A172 (cell line): ENCODE data around the gene FAM120B. TPM values are rescaled to one million over a fixed set of nuclear protein-coding genes. Genes with fewer than 3 reads are reported as not detected.

Experiments used
- DNase-seq: peaks from one replicate; pipeline ENCODE4 v3.0.0-alpha.2; 2015; ENCODE audit warnings: low spot score
- total RNA-seq: library from RNA; depleted of rRNA; stranded (reverse); fragments of >200 nt; shearing (Covaris generic); gene quantifications from 2 replicates; pipeline ENCODE4 v1.2.3, GENCODE V29; 2014

FAM120B gene
- total RNA-seq, 1 experiment from 2014 or later: 6.1 TPM

DNA sequence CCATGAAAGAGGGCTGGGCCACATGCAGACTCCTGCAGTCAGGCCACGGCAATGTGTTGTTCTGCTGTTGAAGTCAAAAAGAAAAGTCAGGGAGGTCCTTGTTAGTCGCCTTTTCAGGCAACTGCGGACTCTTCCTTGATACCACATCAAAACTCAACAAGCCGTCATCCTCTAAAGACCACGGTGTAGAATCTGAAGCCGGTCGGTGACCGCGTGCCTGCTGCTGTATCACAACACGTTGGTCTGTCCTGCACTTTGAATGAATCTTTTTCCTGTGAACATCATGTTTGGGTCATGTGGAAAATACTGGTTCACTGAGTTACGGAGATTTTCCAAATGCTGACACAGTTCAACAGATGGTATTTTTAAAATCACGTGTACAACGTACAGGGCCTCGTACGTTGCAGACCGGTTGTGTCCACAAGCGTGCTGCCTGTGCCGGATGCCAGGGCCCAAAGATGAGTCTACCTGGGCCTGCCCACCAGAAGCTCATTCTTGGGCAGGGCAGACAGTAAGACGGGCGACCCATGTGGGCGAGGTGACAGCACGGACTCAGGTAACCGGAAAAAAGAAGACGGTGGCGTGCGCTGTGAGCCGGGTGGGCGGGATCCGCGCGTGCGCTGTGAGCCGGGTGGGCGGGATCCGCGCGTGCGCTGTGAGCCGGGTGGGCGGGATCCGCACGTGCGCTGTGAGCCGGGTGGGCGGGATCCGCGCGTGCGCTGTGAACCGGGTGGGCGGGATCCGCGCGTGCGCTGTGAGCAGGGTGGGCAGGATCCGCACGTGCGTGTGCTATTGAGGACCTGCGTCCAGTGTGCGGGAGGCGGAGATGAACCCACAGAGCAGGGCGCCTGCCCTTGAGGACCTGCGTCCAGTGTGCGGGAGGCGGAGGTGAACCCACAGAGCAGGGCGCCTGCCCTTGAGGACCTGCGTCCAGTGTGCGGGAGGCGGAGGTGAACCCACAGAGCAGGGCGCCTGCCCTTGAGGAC is 114.5 kb downstream of the FAM120B start:
- DNase-seq: no peak

DNA sequence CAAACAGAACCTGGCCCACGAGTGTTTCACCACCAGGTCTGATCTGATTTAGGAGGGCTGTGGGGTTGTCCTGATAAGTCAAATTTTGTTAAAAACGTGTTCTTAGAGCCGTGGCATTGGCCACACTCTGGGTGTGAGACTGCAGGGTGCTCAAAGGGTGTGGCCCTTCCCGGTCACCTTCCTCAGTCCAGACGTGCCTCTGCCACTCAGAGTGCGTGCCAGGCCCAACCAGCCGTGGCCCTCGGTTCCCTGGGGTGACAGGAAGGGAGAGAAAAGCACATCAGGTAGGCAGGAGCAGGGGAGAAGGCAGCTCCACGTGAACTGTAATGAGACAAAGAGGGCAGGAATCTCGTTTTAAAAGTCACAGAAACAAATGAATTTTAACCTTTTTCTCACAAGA is 115.4 kb downstream of the FAM120B start:
- DNase-seq: no peak

DNA sequence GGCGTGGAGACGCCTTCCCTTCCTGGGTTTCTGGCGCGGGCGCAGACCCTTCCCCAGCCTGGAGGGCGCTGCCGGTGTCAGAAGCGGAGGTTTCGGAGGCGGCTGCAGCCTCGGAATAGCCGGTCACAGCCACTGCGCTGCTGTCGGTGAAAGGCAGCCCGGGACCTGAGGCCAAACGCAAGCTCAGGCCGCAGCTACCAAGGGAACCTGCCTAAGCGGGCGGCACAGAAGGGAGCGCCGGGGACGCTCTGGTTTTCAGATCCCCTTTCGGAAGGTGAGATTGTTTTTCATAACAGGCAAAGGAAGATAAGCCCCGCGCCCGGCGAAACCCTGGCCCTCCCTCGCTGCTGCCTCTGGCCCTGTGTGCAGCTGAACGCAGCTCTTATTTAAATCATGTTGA is 116.5 kb downstream of the FAM120B start:
- no peak for DNase-seq

DNA sequence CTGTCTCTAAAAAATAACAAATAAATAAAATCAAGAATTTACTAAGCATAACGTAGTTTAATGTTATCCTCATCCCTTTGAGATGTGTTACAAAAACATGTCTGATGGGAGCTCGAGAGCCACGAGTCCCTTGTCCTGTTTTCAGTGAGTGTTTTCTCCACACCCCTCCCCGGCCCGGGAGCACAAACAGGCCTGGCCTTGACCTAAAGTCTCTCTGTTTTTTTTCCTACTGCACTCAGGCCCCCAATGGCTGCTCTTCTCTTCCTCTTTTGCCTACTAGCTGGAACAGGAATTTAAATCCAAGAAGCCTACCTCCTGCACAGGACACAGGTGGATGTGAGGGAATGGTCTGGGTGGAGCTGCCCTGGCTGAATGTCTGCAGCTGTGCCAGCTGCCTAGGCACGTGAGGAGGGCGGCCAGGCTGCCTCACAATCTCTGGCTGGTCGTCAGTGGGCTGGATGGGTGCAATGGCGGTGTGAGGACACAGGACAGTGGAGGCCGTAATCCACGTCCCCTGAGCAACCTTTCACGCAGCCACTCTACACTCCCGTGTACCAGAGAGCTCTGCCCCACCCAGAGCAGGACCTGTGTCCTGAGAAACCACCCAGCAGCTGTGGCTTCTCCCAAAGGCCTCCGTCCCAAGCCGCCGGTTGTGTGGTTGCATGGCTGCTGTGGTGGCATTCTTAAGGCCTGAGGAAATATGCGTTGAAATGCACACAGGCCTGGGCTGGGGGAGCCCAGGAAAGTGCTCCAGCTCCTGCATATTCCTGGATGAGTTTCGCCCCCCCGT is 117.5 kb downstream of the FAM120B start:
- DNase-seq: no peak

DNA sequence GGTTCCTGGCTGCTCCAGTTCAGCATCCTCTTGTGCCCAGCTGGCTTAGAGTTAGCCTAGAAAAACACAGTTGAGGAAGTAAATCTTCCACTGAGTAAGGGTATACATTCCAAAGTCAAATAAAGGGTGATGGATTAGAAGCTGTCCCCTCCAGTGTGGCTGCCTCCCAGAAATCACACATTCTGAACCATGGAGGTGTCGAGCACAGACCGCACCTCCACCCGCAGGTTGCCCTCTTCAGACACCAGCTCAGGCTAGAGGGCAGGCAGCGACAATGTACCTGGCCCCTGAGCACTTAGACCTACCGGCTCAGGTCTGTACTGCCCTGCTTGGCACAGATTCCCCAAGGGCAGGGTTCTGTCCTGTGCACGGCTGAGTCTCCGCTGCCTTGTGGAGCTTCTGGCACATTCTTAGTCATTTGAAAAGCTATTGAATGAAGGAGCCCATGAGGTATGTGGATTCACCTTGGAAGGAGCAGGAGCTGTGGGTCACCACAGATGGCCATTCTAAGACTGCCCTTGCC is 118.1 kb downstream of the FAM120B start:
- no peak for DNase-seq

DNA sequence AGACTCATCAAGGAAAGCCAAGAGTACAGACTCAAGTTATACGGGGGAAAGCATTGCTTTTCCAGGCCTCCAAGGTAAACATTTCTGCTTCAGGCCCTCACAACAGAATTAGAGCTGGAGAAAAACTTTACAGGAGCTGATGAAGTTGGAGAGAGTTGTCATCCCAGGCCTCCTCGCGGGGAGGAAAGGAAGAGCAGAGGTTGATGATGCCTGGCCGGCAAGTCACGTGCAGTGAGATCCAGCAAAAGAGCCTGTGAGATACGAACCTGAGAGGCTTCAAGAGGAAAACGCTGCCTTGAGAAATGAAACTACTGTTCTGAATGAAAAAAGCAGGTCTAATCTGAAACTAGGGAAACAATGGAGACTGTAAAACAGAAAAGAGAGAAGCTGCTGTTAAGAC is 122.9 kb downstream of the FAM120B start:
- no peak for DNase-seq

DNA sequence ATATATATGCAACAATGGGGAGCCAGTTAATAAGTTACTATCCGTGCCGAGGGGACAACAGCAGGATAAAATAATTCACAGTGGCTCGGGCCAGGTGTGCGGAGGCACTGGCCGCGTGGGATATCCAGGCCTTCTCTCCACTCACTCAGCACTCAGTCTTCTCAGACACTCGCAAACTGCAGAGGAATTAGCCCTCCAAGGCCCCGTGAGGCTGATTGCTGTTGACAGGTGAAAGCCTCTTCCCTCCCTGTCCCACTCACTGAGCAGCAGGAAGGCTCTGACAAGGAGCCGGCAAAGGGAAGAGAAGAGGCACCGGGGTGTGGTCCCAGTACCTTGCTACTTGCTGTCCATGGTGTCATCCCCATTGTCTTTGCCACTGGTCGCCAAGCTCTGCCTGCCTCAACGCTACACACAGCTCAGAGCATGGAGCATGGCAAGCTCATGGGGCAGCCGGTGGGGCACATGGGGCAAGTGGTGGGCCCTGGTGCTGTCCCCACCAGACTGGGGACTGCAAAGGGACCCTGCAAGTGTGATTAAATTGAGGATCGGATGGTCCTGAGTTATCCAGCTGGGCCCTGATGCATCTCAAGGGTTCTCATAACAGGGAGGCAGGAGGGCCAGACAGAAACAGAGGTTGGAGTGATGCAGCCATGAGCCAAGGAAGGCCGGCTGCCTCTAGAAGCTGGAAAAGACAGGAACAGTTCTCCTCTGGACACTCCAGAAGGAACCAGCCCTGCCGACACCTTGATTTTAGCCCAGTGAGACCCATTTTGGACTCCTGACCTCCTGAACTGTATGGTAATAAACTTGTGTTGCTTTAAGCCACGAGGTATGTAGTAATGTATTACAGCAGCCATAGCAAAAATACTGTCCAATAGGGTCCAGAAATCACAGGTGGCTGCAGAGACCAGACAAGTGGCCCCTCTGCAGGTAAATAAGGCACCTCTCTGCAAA is 126.9 kb downstream of the FAM120B start:
- DNase-seq: no peak

DNA sequence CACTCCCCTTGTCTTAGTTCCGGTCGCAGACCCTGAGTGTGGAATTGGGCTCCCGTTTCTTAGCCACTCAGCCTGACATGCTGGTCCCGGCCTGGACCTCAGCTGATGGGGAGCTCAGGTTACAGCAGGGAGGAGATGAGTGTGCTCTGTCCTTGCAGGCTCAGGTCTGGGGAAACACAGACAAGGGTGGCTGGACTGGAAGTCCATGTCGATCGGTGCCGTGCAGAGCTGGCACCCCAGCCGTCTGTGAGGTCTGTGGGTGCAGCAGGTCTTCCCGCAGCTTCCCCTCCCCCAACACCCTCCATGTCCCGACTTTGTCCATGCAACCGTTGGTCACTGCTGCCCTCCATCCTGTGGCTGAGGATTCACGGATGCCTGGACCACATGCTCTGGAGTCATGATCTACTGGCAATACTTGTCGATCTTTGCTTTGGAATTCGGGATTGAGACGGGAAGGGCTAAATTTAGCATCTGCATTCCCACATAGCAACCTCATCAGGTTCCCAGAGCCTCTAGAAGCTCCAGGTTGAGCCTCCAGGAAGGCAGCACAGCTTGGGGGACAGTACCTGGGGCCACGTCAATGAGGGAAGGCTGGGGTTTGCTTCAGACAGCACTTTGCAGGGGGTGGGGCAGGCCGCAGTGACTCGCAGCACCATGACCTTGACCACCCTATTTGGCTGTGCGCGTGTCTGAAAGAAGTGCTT is 127.7 kb downstream of the FAM120B start:
- DNase-seq: no peak

DNA sequence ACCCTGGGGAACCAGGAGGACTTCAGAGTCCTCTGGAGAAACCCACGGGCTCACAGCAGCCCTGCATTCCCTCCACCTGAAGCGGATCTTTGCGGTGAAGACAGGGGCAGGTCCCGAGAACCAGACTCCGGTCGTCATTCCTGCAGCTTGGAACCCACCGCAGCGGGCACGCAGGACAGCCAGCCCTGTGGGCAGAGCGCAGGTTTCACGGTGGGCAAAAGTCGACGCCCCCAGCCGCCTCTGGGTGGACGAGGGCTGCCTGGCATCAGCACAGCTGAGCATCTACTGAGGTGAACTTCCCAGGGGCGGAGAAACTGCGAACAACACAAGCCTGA is 128.2 kb downstream of the FAM120B start:
- DNase-seq: no peak

DNA sequence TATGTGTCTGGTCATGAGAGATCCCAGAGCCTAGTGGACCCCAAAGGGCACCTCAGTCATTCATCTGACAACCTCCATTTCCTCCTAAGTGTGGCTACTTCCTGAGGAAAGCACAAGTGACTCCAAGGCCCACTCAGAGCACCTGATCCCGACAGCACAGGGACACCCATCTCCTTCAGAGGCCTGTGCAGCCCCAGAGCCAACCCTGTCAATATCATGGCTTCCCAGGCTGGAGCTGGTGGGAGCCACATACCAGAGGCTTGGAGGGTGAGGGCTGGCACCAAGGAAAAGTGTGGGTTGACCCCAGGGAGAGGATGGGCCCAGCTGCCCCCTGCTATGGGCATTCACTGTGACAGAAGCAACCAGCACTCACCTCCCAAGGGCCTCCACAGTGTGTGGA is 129.2 kb downstream of the FAM120B start:
- DNase-seq: no peak

DNA sequence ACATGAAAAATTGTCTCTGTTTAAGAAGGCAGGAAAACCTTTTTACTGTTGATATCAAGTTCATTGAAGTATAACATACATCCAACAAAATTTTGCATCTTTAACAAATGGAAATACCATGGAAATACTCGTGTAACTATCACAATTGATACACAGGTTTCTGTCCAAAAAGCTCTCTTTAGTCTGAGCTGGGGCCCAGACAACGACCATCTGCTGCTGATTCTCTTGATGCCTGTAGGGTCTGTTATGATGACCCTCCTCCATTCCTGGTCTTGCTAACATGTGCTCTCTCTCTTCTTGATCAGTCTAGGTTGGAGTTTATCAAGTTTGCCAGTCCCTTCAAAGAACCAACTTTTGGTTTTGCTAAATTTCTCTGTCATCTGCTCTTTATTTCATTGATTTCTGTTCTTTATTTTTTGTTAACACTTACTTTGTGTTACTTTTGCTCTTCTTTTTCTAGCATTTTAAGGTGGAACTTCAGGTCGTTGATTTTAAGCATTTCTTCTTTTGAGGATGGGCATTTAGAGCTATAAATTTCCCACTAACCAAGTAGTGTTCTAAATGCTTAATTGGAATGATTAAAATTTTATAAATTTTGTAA is 129.8 kb downstream of the FAM120B start:
- DNase-seq: no peak

DNA sequence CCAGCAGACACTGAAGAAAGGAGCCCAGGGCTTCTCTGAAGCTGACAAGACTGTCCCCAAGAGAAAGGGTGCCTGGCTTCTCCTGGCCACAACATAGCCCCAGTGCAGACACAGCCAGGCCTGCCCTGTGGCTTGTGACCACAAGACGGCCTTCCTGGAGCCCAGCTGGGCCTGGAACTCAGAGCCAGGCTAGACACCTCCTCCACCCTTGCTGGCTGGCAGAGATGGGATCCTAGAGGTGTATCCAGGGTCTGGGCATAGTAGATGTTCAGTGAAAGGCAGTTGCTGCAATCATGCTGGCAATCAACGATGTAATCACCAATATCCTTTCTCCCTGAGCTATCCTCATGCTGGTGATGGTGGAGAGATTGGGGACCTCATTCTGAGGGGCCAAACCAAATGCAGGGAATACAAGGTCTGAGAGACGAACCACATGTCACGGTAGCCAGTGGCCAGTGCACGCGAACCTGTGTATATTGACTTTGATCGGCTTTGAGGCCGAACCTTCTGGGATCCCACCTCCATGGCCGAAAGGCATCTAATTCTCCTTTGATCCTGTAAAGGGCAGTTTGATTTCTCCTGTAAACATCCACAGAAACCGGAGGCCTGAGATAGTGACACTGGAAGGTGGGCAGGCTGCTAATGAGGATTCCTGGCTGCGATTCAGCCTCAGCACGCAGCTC is 131.3 kb downstream of the FAM120B start:
- peak; percentile 37 for DNase-seq

DNA sequence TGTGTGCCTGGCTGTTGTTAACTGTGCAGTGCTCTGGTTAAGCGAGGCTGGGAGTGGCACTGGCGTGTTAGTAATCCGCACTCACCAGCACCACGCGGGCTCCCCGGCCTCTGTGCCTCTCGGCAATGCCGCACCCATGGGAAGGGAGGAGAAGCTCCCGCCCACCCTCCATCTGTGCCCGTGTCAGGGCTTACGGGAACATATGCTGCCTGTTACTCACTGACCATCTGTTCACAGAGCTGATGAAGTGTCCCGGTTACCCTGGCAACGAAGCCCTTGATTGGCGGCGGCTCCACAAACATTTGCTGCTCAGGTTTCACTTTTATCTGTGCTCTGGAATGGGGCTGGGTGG is 131.8 kb downstream of the FAM120B start:
- peak; percentile 97 for DNase-seq

DNA sequence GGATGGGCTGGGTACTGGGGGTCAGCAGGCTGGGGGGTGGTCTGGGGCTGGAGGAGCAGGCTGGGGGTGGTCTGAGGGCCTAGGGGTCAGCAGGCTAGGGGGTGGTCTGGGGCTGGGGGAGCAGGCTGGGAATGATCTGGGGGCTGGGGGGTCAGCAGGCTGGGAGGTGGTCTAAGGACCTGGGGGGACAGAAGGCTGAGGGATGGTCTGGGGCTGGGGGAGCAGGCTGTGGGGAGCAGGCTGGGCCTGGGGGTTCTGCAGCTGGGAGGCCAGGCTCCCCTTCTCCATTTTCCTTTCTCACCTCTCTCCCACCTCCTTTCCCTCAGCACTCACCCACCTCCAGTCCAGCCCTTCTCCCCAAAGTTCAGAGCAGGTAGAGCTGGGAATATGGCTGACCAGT is 132.3 kb downstream of the FAM120B start:
- DNase-seq: no peak

DNA sequence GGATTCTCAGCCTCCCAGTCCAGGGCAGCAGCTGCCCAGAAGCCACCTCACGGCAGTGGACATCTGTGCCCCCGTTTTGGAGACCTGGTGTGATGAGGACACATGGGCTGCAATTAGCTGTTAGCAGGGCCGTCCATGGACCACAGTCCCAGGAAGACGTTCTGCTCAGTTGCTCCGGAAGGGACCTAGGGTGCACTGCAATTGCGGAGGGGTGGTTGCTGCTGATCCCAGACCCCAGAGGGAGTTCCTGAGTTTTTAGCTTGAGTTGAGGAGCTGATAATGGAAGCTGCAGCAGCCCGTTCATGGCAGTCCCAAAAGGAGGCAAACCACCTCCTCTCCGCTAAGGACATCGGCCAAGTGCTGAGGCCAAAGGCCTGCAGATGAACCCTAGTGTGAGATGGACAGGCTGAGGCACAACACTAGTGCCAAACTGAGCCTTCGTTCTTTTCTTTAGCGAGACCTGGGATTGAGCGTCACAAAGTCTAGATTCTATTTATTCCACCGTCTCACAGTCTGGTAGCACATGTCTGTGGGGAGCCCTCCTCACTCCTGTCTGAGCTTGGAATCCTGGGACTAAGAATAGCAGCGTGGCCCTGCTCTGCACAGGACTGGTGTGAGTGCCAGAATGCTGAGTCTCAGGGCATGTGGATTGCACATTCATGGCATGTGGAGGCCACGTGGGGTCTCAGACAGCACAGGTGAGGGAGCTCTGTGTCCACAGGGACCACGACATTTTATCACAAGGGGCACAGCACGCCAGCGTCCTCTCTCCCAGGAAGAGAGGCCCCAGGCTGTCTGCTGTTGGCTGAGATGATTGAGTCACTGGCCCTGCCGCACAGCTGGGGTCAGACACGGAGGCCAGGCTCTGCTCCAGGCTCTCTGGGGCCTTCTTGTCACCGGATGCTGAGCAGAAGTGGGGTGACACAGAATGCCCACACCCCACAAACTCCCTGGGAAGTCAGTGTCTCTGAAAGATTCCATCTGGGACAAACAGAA is 133.1 kb downstream of the FAM120B start:
- peak; percentile 18 for DNase-seq

DNA sequence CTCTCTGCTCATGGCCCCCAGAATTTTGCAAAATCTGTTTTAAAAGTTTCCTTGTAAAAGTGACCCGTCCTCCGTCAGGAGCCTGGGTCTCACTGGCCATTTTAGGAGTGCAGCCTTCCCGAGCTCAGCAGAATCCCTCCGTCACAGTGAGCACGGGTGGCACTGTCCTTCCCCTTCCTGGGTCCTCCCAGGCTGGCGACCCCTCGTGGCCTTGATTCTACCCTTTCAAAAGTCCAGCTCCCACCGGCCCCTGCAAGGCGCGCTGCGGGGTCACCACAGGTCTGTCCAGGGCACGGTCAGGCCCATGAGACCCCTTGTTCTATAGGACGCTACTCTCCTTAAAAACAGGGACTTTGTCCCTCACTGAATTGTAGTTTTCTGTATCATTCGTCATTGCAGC is 133.9 kb downstream of the FAM120B start:
- DNase-seq: no peak

DNA sequence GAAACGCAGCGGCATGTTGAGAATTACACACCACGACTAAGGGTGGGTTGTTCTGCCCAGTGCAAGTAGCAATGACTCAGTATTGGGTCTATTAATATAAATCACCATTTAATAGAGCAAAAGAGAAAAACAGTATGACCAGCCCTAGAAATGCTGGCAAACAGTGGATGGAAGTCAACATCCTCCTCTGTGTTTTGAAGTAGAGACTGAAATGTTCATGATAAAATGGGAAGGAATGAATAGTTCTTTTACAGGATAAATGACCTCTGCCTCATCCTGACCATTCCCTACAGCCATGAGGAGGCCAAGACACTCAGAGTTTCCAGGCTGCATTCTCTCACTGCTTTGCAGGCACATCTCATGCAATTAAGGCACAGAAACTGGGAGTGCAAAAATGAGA is 134.8 kb downstream of the FAM120B start:
- DNase-seq: no peak

DNA sequence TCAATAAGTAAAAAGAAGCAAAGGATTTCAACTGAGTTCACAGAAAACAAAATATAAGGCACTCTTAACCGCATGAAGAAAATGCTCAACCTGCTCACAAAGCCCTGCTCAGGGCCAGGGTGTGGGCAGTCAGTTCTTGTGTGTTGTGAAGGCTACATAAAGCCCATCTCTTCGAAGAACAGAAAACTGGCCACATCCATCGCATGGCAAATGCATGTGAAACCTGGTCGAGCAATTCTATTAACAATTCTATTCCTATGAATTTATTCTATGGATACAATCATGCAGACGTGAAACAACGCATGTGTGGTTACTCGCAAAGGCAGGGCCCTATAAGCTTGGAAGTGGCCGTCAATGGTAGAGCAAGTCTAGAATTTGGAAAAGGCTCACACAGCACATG is 136.0 kb downstream of the FAM120B start:
- DNase-seq: no peak

DNA sequence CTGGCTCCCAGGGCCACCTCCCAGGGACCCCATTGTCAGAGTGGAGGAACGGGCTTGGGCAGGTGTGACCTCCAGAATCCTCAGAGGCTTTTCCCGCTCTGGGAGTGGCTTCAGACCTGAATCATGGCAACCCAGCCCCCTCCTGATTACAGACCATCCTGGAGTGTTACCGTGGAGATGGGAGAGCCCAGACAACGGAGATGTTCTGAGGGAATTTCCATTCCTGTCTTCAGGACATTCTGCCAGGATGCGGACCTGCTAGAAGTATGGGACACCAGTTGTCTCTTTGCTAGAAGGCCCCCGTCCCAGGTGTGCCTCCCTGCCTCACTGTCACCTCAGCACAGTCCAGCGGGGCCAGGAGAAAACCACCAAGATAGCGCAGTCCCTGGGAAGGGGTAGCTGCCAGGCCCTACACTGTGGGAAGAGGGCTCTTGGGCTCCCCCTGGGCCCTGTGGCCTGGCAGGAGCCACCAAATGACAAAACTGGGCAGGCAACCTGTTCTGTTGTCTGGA is 136.6 kb downstream of the FAM120B start:
- no peak for DNase-seq
